H1 (cell line): ENCODE measurements around the gene SECTM1.

Experiments
- CREB1 ChIP-seq: IDR thresholded peaks from 2 replicates; pipeline ENCODE4 v1.6.1; 2012; ENCODE audit warnings: inconsistent platforms
- MAFK ChIP-seq: IDR thresholded peaks from 2 replicates; pipeline ENCODE4 v1.6.1; 2012; ENCODE audit warnings: low read depth, mild to moderate bottlenecking, improper control_type of control experiment, low read length
- POLR2A ChIP-seq, 2 experiments: IDR thresholded peaks; 1 replicate in 1 of 2; 2 replicates in 1 of 2; pipeline ENCODE4 v1.6.1; 2011; ENCODE audit warnings: low read depth in 2 of 2, low read length in 2 of 2, mild to moderate bottlenecking in 2 of 2; ENCODE audit errors: control extremely low read depth in 1 of 2
- SIN3A ChIP-seq, 2 experiments: IDR thresholded peaks in 1 of 2; conservative IDR thresholded peaks in 1 of 2; 2 replicates each; pipeline ENCODE4 v1.6.1; 2011 to 2012; ENCODE audit warnings: low read length in 2 of 2, improper control_type of control experiment in 1 of 2, low read depth in 1 of 2, mild to moderate bottlenecking in 1 of 2
- TF ChIP-seq, protein P1 (sequence below): IDR thresholded peaks from 2 replicates; pipeline ENCODE4 v1.6.1; 2011; ENCODE audit warnings: low read length, improper control_type of control experiment
- TF ChIP-seq, protein P2 (sequence below), 3 experiments: IDR thresholded peaks; 1 replicate in 2 of 3; 2 replicates in 1 of 3; pipeline versions ENCODE4 v1.5.1 to v1.6.1; 2011; ENCODE audit warnings: low read length in 3 of 3, mild to moderate bottlenecking in 3 of 3, inconsistent platforms in 2 of 3, low read depth in 1 of 3, moderate library complexity in 1 of 3; ENCODE audit not compliant: insufficient read depth in 1 of 3; ENCODE audit errors: control extremely low read depth in 1 of 3

DNA sequence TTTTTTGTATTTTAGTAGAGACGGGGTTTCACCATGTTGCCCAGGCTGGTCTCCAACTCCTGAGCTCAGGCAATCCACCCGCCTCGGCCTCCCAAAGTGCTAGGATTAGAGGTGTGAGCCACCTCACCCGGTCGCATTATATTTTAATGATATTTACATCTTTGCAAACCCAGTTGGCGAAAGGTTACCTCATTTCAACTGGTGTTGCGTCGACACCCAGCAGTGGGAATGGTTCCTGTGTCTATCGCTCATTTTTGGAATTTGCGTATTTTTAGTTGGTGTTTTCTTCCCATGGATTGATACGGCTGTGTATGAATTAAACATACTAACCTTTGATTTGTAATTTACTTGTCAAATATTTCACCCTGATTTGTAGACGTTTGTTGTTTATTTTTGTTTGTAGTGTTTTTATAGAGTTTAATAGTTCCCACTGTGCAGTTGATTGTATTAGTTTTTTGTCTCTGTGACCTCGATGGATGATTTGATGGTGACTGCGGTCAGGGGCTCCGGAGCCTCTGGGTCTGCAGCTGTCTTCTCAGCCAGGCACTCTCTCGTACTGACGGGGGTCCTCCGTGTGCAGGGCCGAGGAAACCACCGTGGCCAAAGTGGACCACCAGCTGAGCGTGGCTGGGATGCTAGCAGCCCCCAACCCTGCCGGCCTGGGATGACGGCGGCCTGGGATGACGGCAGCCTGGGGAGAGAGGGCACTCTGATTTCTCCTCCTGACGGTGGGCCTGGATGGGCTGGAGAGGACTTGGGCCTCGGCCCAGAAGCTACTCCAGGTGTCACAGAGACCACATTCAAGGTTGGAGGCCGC, 20.2 kb downstream of the SECTM1 start:
- TF ChIP-seq POLR2A (IDR thresholded peaks at IDR 0.05; ENCODE audit: control extremely low read depth in 1 of 2, low read depth in 2 of 2, low read length in 2 of 2) (no peak), MAFK (no peak), CREB1 (no peak), SIN3A (conservative IDR thresholded peaks at IDR 0.05 in 1 of 2, IDR thresholded peaks at IDR 0.05 in 1 of 2; ENCODE audit: low read depth in 1 of 2, low read length in 2 of 2) (no peak)
- TF ChIP-seq, protein P1, sequence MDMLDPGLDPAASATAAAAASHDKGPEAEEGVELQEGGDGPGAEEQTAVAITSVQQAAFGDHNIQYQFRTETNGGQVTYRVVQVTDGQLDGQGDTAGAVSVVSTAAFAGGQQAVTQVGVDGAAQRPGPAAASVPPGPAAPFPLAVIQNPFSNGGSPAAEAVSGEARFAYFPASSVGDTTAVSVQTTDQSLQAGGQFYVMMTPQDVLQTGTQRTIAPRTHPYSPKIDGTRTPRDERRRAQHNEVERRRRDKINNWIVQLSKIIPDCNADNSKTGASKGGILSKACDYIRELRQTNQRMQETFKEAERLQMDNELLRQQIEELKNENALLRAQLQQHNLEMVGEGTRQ: no peak
- TF ChIP-seq, protein P2, sequence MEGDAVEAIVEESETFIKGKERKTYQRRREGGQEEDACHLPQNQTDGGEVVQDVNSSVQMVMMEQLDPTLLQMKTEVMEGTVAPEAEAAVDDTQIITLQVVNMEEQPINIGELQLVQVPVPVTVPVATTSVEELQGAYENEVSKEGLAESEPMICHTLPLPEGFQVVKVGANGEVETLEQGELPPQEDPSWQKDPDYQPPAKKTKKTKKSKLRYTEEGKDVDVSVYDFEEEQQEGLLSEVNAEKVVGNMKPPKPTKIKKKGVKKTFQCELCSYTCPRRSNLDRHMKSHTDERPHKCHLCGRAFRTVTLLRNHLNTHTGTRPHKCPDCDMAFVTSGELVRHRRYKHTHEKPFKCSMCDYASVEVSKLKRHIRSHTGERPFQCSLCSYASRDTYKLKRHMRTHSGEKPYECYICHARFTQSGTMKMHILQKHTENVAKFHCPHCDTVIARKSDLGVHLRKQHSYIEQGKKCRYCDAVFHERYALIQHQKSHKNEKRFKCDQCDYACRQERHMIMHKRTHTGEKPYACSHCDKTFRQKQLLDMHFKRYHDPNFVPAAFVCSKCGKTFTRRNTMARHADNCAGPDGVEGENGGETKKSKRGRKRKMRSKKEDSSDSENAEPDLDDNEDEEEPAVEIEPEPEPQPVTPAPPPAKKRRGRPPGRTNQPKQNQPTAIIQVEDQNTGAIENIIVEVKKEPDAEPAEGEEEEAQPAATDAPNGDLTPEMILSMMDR (IDR thresholded peaks at IDR 0.05; ENCODE audit: control extremely low read depth in 1 of 3, insufficient read depth in 1 of 3, low read depth in 1 of 3, low read length in 3 of 3): no peak
